Measurements from ENCODE around the gene RHNO1.

Gene RHNO1

DNA sequence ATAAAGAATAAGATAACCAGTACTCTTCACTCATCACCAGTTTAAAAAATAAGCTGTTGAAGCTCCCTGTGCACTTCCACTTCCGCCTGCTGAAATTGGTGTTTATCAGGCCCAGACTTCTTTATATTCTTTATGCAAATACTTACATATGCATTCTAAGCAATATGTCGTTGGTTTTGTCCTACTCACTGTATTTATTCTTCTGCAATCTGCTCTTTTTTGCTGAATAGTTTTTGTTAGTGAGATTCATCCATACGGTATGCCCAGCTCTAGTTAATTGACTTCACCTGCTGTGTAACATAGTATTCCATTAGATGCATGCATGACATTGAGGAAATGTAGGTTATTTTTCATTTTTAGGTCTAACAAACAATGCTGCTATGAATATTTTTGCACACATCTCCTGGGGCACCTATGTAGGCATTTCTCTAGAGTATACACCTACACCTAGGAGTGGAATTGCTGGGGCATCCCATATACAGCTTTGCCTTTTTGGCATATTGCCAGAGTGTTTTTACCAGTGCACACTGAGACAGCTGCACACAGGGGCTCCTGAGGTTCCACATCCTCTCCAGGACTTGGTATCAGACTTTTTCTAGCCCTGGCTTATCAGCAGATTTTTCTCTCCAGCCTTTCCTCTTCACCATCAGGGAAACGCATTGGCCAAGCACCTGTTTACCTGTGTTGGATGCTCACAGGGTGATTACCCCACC is 41.2 kb upstream of the RHNO1 start:
- TF ChIP-seq, protein P1, sequence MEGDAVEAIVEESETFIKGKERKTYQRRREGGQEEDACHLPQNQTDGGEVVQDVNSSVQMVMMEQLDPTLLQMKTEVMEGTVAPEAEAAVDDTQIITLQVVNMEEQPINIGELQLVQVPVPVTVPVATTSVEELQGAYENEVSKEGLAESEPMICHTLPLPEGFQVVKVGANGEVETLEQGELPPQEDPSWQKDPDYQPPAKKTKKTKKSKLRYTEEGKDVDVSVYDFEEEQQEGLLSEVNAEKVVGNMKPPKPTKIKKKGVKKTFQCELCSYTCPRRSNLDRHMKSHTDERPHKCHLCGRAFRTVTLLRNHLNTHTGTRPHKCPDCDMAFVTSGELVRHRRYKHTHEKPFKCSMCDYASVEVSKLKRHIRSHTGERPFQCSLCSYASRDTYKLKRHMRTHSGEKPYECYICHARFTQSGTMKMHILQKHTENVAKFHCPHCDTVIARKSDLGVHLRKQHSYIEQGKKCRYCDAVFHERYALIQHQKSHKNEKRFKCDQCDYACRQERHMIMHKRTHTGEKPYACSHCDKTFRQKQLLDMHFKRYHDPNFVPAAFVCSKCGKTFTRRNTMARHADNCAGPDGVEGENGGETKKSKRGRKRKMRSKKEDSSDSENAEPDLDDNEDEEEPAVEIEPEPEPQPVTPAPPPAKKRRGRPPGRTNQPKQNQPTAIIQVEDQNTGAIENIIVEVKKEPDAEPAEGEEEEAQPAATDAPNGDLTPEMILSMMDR (conservative IDR thresholded peaks at IDR 0.05; ENCODE audit: control insufficient read depth, insufficient read depth, low read depth, low read length) = no peak
- DNase-seq (ENCODE audit: low read depth) = no peak

DNA sequence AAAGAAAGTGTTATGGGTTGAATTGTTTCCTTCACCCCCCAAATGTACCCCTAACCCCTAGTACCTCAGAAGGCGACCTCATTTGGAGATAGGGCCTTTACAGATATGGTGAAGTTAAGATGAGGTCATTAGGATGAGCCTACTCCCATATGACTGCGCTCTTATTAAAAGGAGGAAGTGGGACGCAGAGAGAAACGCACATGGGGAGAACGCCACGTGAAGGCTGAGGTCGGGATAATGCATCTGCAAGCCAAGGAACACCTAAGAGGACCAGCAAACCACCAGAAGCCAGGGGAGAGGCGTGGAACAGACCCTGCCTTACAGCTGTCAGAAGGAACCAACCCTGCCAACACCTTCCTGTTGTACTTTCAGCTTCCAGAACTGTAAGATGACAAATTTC is 40.4 kb upstream of the RHNO1 start:
- DNase-seq (ENCODE audit: low read depth) = no peak
- TF ChIP-seq, protein P1 (conservative IDR thresholded peaks at IDR 0.05; ENCODE audit: control insufficient read depth, insufficient read depth, low read depth, low read length) = no peak
- H3K4me3 ChIP-seq (ENCODE audit: control insufficient read depth, low read depth, low read length) = no peak overlapping the region

More for the DNA sequence above, 41.2 kb upstream of the RHNO1 start:
- no peak overlapping the region for H3K4me3 ChIP-seq (ENCODE audit: control insufficient read depth, low read depth, low read length)

DNA sequence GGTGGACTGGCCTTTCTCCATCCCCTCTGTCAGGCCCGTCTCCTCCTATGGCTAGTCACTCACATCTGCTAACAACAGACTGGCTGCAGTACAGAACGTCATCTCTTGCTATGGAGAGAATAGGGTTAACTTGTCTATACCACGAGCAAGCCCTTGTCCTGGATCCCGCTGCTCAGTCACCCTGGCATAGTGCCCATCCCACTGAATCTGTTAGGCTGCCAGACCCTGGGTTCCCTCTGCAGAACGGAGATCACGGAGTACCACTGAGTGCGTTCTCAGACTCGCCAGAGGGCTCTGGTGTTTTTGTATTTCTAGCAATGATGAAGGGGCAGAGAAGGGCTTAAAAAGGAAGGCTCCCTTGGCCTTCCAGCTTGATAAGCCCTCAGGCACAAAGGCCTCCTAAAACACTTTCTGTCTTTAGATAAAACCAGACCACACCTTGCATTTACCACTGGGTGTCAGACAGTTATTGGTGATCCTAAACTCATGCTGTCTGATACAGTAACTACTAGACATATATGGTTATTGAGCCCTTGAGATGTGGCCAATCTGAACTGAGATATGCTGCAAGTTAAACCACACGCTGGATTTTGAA is 35.9 kb upstream of the RHNO1 start:
- no peak overlapping the region for H3K4me3 ChIP-seq (ENCODE audit: control insufficient read depth, low read depth, low read length)
- TF ChIP-seq, protein P1 (conservative IDR thresholded peaks at IDR 0.05; ENCODE audit: control insufficient read depth, insufficient read depth, low read depth, low read length) = no peak
- no peak for DNase-seq (ENCODE audit: low read depth)

DNA sequence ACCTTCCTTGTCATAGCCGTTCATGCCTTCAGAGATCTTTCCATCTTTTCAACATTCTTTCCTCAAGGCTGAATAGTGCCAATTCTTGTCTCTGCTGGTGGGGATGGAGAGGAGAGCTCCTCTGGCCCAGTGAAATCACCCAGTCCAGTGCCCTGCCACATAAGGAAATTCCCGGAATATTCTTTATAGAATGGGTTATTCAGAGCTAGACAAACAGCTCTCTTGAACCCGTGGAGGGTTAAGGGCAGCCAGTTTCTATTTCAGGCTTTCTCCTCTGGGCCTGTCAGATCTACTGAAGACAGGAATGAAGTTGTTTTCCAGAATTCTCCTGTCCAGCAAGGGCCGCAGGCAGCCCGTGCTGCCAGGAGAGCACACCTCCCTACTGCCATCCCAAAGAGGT is 34.1 kb upstream of the RHNO1 start:
- TF ChIP-seq, protein P1 (conservative IDR thresholded peaks at IDR 0.05; ENCODE audit: control insufficient read depth, insufficient read depth, low read depth, low read length) = no peak
- no peak overlapping the region for H3K4me3 ChIP-seq (ENCODE audit: control insufficient read depth, low read depth, low read length)
- no peak for DNase-seq (ENCODE audit: low read depth)

DNA sequence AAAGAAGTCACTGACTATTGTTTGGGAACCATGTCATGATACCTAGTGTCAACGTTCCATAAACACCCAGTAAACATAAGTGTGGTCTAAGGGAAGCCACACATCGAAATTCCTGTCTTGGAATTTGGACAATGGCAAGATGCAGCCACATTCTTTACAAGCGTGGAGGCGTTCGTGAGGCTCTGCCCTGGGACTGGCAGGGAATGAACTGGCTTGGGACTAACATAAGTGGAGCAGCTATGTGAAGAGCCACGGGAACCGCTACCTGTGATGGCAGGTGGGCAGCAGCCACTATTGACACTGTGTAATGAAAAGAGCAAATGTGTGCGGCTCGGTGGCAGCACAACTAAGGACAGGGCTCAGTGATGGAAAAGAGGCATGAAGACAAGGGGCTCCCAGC is 32.2 kb upstream of the RHNO1 start:
- TF ChIP-seq, protein P1 (conservative IDR thresholded peaks at IDR 0.05; ENCODE audit: control insufficient read depth, insufficient read depth, low read depth, low read length) = no peak
- no peak overlapping the region for H3K4me3 ChIP-seq (ENCODE audit: control insufficient read depth, low read depth, low read length)
- DNase-seq (ENCODE audit: low read depth) = no peak

DNA sequence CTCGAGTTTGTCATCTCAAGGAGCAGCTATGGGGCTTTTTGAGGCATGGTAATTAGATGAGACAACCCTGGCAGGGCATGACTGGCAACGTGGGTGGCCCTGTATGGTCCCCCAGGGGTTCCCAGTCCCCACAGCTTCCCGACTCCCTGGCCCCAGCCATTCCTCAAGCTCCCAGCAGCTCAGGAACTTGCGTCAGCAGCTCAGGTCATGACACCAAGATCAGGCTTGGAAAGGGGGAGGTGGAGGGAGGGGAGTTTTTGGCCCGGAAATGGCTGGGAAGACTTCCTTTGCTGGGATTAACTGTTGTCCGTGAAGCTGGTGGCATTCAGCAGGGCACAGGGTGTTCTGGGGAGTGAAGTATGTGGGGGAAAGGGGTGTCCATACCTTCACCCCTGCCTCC is 31.7 kb upstream of the RHNO1 start:
- DNase-seq (ENCODE audit: low read depth) = peak; percentile 69
- TF ChIP-seq, protein P1 (conservative IDR thresholded peaks at IDR 0.05; ENCODE audit: control insufficient read depth, insufficient read depth, low read depth, low read length) = no peak
- no peak overlapping the region for H3K4me3 ChIP-seq (ENCODE audit: control insufficient read depth, low read depth, low read length)
